ENCODE data around the gene DSG1.
"Not testable (repeated sequence)": the region's sequence is repeated elsewhere in the genome, so short reads cannot be mapped to it uniquely, and the experiment has no call there.

DSG1 gene

GRCh38 chr18:31317860-31318259 is at the start of gene DSG1:
Gene DSG1 (plus strand): TSS chr18:31318160. CDS start chr18:31318301, 141 bp downstream.
- no peak for DNase-seq

- no peak for DNase-seq
Observed at GRCh38 chr18:31268985-31269406, 49.0 kb upstream of the DSG1 start.

- no peak for DNase-seq
Observed at GRCh38 chr18:31269566-31269965, 48.4 kb upstream of the DSG1 start.

- DNase-seq = no peak
Observed at GRCh38 chr18:31270578-31270977, 47.4 kb upstream of the DSG1 start.

- no peak for DNase-seq
Observed at GRCh38 chr18:31273812-31274527, 44.0 kb upstream of the DSG1 start.

- DNase-seq = no peak
Observed at GRCh38 chr18:31274931-31275330, 43.0 kb upstream of the DSG1 start.

- no peak for DNase-seq
Observed at GRCh38 chr18:31275722-31276463, 42.1 kb upstream of the DSG1 start.

- no peak for DNase-seq
Observed at GRCh38 chr18:31278609-31279071, 39.3 kb upstream of the DSG1 start.

- no peak for DNase-seq
Observed at GRCh38 chr18:31280502-31280901, 37.5 kb upstream of the DSG1 start.

- DNase-seq = no peak
Observed at GRCh38 chr18:31281437-31281836, 36.5 kb upstream of the DSG1 start.

GRCh38 chr18:31289446-31289845 is 28.5 kb upstream of the DSG1 start:
- not testable (repeated sequence) for DNase-seq

- no peak for DNase-seq
Observed at GRCh38 chr18:31291688-31292087, 26.3 kb upstream of the DSG1 start.

- DNase-seq = no peak
Observed at GRCh38 chr18:31294199-31294747, 23.7 kb upstream of the DSG1 start.

GRCh38 chr18:31297248-31297647 is 20.7 kb upstream of the DSG1 start:
- DNase-seq = no peak

- DNase-seq = no peak
Observed at GRCh38 chr18:31301201-31301655, 16.7 kb upstream of the DSG1 start.

- DNase-seq = no peak
Observed at GRCh38 chr18:31302991-31303390, 15.0 kb upstream of the DSG1 start.

GRCh38 chr18:31303771-31304170 is 14.2 kb upstream of the DSG1 start:
- DNase-seq = no peak

- no peak for DNase-seq
Observed at GRCh38 chr18:31309115-31309514, 8.8 kb upstream of the DSG1 start.

GRCh38 chr18:31316974-31317373 is 986 bp upstream of the DSG1 start:
- DNase-seq = no peak

- no peak for DNase-seq
Observed at GRCh38 chr18:31321719-31322118, 3.8 kb downstream of the DSG1 start.

- no peak for DNase-seq
Observed at GRCh38 chr18:31325051-31325450, 7.1 kb downstream of the DSG1 start.

GRCh38 chr18:31329787-31330438 is 12.0 kb downstream of the DSG1 start:
- no peak for DNase-seq

- DNase-seq = no peak
Observed at GRCh38 chr18:31343454-31343853, 25.5 kb downstream of the DSG1 start.
